HG03521 (cell line): ENCODE data around the gene TULP4.
"Not testable (repeated sequence)": the region's sequence is repeated elsewhere in the genome, so short reads cannot be mapped to it uniquely, and the experiment has no call there.

Experiments used
- ATAC-seq: cut with Tn5 transposase; IDR thresholded peaks from one replicate; pipeline ENCODE4 v1.9.1; 2021; ENCODE audit warnings: mild to moderate bottlenecking, moderate library complexity; ENCODE audit not compliant: unreplicated experiment

The TULP4 gene

GRCh38 chr6:158388727-158389126, 76.5 kb downstream of the TULP4 start:
- ATAC-seq = no peak

DNA sequence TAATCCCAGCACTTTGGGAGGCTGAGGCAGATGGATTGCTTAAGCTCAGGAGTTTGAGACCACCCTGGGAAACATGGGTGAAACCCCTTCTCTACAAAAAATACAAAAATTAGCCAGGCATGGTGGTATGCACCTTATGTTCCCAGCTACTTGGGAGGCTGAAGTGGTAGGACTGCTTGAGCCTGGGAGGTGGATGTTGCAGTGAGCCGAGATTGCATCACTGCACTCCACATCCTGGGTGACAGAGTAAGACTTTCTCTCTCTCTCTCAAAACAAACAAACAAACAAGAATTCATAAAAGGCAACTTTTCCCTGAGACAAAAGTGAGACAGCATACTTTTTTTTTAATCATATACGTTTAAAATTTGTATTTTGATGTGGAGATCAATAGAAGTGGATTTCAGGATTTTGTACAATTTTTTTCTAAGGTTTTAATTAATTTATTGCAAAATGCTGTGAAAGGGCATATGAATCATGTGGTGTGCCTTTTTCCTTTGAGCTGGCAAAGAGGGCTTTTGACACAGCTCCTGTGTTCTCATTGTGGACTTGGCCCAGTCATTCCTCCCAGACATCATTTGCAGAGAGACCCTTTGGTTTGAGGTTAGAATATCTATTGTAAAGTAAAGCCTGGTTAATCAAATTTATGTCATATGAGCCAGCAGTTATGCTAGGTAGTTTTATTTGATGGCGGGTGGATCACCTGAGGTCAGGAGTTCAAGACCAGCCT, 77.1 kb downstream of the TULP4 start:
- no peak for ATAC-seq

DNA sequence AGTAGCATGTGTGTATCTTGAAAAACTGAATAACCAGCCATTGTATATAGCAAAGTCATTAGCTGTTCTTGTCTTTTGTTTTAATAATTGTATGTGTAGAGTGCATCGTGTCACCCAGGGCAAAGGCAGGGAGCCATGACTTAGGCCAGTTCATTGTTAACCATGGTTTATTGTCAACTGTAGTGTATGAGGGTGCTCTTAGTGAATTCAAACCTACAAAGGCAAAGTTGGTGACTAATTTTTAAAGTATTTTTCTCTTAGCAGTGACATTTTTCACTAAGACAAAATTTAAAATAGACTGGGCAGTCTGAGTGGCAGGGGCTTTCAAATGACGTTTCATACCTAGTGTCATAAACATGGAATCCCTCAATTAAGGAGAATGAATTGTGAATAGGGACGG, 79.0 kb downstream of the TULP4 start:
- no peak for ATAC-seq

GRCh38 chr6:158391977-158392376, 79.7 kb downstream of the TULP4 start:
- not testable (repeated sequence) for ATAC-seq

- ATAC-seq = no peak
Measured at GRCh38 chr6:158396136-158396535, 83.9 kb downstream of the TULP4 start.

DNA sequence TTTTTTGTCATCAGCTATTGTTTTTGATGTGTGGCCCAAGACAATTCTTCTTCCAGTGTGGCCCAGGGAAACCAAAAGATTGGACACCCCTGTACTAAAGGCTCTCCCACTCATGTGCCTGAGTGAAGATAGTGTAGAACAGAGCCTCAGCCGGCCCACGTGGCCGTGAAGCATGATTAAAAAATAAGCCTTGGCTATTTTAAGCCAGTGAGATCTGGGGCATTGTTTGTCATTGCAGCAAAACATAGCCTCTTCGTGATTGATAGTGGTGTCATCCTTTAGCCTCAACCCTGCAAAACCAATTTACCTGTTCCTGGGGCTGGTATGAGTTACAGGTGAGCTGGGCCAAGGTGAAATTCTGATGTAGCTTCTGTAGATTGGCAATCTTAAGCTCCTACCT, 85.3 kb downstream of the TULP4 start:
- ATAC-seq = no peak

- ATAC-seq = no peak
Measured at GRCh38 chr6:158398252-158399024, 86.2 kb downstream of the TULP4 start.

DNA sequence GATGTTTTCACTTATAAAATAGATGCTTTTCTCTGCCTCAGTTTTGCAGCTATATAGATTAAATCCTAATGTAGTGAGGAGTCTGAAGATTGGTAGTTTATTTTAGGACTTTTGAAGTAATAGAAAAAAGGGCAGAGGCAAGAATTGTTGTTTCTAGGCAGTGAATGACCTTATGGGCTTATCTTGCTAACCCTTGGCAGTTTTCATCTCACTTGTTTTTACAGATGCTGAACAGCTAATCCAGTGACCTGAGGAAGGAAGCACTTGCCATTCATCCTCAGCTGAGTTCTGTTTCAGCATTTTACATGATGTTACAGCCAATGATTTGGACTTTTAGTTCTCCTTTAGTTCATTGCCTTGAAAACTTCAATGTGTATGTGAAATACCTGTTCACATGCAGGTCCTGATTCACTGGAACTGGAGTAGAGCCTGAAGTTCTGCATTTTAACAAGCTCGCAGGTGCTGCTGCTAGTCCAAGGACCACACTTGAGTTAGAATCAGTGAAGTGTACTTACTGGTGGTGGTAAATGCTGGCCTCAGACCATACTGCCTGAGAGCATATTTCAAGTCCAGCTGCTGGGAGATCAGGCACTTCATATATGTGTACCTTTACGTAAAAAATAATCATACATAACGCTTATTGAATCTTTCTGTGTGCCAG, 86.9 kb downstream of the TULP4 start:
- ATAC-seq = no peak

GRCh38 chr6:158402184-158402583, 89.9 kb downstream of the TULP4 start:
- ATAC-seq = no peak

DNA sequence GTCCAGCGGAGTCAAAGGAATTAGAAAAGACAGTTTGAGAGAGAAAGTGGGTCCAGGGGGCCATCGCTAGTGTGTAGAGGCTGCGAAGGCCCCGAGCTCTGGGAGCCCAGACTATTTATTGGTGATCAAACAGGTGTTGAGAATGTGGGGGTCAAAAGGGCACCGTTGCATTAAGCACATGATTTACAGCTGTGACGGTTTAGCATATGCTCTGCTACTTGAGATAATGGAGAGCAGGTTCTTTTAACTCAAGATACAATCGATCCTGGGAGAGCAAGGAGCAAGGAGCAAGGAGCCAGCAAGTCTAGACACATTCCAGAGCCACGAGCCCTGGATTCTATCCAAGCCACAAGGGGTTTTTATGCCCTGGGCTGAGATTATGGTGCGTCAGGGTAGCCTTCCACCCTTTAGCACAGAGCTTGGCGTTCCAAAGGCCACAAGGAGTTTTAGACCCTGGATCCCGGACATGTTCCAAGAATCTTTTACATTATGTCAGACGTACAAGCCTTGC, 93.1 kb downstream of the TULP4 start:
- not testable (repeated sequence) for ATAC-seq

DNA sequence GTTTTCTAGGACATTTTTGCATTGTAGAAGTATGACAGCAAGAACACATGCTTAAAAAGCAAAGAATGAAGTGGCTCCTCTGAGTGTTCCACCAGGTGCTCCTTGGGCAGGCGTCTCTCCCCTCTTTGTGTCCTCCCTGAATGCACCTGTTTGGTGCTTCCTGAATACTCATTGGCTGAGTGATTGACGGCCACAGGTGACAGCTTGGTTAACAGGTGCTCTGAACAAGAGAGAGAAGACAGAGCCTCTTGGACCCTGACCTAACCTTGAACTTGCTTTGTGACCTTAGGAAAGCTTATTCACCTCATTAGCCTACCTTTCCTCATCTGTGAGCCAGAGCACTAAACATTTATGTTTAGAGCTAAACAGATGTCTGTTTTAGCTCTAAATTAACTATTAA, 93.7 kb downstream of the TULP4 start:
- no peak for ATAC-seq

GRCh38 chr6:158406736-158407135, 94.5 kb downstream of the TULP4 start:
- no peak for ATAC-seq

DNA sequence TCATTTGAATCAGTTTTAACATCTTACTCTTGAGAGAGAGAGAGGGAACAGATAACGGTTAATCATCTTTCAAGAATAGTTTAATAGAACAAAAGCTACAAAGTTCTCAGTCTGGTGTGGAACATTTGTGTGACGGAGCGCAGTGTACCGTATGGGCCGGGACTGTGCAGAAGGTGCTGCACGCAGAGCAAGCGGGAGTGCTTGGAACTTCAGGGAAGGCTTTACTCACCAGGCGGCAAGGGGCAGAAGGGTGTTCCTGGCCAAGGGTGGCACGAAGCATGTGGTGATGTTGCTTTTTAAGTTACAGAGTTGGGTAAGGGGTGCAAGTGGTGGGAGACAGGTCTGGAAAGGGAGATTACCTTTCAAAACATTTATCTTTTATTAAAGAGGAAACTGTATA, 95.7 kb downstream of the TULP4 start:
- no peak for ATAC-seq

DNA sequence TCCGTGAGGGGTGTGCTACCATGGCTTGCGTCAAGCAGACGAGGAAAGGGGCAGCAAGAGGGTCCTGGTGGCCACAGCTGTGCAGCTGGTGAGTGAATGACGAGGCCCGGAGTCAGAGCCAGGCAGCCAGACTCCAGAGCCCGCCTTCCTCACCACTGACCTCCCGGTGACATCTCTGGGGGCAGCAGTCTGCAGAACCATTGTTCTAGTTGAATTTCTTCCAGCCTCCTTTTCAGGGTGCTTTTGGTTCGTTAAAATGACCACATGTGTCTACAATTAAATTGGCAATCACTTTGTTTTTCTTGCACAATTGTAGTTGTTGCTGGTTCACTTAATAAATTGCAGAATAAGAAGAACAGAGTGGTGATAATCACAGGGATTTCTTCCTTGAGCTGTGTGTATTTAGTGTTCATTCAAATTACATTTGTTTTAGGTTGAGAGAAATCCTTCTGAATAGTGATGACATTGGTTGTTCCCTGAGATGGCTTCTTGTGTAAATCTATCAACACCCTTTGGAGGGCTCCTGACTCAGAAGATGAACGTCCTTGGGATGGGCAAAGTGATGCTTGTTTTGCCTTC, 96.4 kb downstream of the TULP4 start:
- no peak for ATAC-seq

DNA sequence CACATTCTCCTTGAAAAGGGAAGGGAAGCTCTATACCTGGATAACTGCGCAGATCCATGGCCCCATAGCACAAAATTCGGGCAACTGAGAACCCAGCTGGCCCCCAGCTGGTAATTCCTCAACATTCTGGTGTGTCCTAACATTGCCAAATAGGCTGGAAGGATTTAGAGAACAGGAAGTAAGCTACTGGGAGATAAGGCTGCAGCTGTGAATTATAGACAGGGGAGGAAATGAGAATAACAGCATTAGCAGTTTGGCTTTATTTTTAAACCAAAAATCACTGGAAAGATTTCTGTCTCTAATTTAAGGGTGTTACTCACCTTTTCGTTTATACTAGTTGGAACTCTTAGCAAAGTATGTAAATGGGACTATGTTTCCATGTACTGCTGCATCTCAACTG, 97.2 kb downstream of the TULP4 start:
- ATAC-seq = no peak

DNA sequence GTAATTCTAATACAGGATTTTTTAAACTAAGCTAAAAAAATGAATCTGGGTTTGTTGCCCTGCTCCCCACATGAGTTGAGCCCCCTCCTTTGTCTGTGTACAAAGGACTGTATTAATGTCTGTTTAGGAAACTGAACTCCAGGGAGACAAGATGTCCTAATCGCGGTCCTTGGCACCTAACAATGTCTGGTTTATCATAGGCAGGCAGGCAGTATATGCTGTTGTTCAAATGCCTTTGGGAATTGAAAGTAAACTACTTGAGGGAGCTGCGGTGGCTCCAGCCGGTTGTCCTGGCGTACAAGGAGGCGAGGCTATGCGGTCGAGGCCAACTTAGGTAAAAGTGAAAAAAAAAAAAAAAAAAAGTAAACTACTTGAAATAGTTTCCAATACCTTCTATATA, 98.5 kb downstream of the TULP4 start:
- ATAC-seq = no peak

DNA sequence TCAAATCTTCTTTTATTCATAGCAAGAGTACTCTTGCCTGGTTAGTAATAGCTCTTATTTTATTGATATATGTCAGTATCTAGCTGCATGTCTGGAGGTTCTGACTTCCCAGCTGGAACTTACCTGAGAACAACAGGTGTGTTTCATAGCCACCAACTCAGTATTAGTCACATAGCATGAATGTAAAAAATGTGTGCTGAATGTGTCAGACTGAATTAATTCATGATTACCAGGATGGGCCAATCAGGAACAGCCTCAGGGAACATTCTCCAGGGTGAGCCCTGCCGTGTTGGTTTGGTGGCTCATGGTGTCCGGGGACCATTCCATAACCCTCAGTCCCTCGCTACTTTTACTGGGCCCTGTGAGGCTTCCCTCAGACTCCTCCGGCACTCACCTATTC, 99.7 kb downstream of the TULP4 start:
- no peak for ATAC-seq

GRCh38 chr6:158413028-158413427, 100.8 kb downstream of the TULP4 start:
- no peak for ATAC-seq

DNA sequence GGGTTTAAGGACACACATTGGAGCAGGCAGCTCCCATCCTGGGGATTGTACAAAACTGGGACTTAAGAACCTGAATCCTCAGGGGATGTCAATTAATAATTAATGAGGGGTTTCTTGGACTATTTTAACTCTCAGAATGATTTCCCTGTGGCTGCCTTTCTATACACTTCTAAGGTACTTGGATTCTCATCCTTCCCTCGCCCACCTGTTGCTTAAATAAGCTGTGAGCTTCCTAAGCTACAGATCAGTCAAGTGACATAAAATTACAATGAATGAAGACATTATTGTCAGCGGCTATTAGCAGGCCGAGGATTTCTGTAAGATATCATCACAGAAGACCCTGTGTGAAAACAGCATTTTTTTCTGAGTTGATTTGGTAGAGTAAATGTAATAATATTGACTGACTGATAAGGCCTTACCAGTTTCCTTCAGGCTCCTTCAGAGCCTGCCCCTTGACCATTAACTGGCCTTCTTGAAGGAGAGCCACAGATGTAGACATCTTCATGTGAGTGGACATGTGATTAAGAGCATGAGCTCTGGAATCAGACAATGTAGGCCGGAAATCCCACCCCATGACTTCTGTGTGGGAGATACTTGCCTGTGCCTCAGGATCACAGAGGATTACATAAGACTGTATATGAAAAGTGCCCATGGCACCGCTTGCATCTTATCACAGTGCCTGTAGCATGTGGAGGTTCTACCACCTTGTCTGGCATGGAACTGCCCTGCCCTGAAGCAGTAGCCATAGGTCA, 101.7 kb downstream of the TULP4 start:
- no peak for ATAC-seq

DNA sequence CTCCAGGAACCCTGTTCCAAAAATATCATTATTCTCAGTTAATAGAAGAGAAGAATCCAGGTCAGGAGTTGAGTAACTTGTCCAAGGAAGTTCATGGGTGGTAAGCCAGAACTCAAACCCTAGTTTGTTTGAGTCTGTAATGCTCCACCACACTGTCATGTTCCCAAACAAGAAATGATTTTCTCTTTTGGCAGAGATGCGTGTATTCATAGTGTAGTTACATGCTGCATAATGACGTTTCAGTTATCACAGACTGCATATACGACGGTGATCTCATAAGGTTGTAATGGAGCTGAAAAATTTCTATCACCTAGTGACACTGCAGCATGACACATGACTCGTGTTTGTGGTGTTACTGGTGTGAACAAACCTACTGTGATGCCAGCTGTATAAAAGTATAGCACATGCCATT, 102.6 kb downstream of the TULP4 start:
- ATAC-seq = no peak

DNA sequence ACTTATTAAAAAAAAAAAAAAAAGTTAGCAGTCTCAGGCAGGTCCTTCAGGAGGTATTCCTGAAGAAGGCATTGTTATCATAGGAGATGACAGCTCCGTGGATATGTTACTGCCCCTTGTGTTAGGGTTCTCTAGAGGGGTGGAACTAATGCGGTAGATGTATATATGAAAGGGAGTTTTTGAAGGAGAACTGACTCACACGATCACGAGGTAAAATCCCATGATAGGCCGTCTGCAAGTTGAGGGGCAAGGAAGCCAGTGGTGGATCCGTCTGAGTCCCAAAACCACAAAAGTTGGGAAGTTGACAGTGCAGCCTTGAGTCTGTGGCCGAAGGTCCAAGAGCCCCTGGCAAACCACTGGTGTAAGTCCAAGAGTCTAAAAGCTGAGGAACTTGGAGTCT, 103.4 kb downstream of the TULP4 start:
- no peak for ATAC-seq
